Central memory CD4-positive, alpha-beta T cell (primary cell): ENCODE data around the gene PUS7.
"Not testable (repeated sequence)": the region's sequence is repeated elsewhere in the genome, so short reads cannot be mapped to it uniquely, and the experiment has no call there.

Experiments
- DNase-seq: peaks from one replicate; pipeline ENCODE4 v3.0.0; 2022

PUS7 gene

DNA sequence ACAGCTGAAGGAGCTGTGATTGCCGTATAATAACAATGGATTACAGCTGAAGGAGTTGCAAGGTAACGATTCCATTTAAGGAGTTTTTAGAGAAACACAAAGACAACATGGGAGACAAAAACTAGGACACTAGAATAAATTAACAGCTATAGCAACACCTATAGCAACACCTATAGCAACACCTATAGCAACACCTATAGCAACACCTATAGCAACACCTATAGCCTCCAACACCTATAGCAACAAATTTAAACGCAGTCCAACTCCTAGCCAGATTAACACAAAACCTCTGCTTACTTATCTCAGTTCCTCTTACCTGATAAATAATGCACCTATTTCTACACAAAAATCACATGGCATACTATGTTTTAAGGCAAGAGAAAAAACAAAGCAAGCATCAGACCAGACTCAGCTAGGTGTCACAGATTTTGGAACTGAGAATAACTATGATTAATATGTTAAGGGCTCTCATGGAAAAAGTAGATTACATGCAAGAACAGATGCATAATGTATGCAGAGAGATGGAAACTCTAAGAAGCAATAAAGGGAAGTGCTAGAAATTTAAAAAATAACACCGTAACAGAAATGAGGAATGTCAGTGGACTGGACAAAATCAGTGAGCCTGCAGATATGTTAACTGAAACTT lies 77.6 kb downstream of the PUS7 start:
- no peak for DNase-seq

DNA sequence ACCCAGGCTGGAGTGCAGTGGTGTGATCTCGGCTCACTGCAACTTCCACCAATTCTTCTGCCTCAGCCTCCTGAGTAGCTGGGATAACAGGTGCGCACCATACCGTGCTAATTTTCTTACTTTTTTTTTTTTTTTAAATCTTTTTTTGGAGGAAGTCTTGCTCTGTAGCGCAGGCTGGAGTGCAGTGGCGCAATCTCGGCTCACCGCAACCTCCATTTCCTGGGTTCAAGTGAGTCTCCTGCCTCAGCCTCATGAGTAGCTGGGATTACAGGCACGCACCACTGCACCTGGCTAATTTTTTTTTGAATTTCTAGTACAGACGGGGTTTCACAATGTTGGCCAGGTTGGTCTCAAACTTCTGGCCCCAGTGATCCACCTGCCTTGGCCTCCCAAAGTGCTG lies 79.9 kb downstream of the PUS7 start:
- not testable (repeated sequence) for DNase-seq

DNA sequence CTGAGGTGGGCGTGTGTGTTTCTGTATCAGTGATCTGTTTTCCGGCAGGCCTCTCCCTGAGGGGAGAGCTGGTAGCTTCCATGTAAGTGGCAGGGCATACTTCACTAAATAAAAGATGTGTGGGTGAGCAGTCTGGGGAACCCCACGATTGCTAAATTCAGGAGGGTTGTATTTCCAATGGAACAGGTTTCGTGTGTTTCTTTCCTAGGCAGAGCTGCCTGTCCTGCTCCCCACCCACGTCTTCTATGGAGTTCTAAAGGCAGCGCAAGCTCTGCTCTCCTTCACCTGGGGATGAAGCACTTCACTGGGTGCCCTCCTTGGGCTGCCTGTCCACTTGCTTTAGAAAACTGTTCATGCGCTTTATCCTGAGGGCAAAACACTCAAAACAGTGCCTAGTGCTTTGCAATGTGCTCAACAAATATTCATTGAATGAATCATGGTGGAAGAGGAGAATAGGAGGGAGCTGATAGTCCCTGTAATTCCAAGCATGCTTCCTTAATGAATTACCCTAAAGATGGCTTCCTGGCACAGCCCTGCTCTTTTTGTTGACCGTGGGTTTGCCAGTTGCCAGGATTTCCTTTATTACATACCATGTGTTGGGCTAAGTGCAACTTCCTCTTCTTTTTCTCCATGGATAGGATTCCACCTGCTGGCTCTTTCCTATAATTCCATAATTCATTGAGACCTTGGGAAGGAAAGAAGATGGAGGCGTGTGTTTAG lies 82.7 kb downstream of the PUS7 start:
- DNase-seq, result no peak

DNA sequence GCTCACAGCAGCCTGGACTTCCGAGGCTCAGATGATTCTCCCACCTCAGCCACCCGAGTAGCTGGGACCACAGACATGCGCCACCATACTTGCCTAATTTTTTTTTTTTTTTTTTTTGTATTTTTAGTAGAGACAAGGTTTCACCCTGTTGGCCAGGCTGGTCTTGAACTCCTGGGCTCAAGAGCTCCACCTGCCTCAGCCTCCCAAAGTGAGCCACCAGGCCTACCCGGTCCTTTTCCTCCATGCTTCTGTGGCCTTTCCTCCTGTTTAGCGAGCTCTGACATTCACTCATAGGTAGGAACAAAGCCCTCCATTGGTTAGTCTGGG lies 83.3 kb downstream of the PUS7 start:
- DNase-seq, result no peak

DNA sequence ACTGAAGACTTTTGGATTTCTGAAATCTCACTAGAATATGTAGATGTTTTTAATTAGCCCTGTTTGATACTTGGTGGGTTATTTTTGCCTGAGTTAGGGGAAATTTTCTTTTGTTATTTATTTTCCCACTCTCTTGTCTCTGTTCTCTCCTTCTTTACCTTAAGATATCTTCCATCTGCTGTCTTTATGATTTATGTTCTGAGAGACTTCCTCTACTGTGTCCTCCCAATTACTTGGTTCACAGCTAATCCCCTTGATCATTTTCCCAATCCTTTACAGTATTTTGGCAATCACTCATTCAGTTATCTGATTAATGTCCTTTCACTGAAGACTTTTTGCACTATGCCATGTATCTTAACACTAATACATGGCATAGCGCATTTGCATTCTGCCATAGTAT lies 83.8 kb downstream of the PUS7 start:
- no peak for DNase-seq

DNA sequence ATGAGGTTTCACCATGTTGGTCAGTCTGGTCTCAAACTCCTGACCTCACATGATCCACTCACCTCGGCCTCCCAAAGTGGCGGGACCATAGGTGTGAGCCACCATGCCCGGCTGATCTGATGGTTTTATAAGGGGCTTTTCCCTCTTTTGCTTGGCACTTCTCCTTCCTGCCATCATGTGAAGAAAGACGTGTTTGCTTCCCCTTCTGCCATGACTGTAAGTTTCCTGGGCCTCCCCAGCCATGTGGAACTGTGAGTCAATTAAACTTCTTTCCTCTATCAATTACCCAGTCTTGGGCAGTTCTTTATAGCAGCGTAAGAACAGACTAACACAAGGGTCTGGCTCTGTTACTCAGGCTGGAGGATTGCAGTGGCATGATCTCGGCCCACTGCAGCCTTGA lies 84.7 kb downstream of the PUS7 start:
- not testable (repeated sequence) for DNase-seq

DNA sequence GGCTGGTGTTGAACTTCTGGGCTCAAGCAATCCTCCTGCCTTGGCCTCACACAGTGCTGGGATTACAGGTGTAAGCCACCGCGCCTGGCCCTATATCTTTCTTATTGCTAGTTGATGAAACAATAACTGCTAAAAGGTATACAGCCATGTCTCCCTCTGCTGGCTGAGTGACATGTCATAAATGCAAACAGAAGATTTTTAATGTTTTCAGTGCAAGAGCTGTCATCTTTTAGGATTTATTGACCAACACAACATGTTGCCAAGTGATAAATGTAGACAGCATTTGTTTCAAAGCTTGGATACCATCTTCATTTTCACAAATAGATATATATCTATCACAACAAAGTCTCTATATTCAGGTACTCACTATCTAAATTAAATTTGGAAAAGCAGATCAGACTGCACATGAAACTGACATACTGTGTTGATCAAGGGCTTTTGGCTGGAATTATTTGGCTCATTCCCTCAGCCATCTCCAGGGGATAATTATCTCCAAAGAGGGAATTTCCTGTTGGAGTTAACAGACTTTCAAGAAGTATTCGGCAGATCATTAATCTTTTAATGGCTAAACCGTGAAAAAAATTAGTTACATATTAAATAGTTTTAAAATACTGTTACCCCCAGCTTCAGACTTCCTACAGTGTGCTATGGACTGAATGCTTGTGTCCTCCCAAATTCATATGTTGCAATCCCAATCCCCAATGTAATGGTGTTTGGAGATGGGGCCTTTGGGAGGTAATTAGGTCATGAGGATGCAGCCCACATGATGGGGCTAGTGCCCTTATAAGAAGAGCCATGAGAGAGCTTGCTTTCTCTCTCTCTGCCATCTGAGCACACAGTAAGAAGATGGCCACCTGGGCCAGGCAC lies 92.1 kb downstream of the PUS7 start:
- DNase-seq, result peak; percentile 48

DNA sequence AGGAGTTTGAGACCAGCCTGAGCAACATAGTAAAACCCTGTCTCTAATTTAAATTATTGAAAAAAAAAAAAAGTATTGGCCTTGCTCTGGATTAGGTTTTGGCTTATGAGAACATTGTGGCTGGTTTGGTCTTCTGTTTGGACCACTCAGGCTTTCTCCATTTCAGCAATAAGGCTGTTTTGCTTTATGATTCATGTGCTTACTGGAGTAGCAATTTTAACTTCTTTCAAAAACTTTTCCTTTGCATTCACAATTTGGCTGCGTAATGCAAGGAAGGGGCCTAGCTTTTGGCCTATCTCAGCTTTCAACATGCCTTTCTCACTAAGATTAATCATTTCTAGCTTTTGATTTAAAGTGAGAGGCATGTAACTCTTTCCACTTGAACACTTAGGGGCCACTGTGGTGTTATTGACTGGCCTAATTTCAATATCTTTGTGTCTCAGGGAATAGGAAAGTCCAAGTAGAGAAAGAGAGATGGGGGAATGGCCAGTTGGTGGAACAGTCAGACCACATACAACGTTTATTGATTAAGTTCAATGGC lies 95.4 kb downstream of the PUS7 start:
- DNase-seq, result no peak

DNA sequence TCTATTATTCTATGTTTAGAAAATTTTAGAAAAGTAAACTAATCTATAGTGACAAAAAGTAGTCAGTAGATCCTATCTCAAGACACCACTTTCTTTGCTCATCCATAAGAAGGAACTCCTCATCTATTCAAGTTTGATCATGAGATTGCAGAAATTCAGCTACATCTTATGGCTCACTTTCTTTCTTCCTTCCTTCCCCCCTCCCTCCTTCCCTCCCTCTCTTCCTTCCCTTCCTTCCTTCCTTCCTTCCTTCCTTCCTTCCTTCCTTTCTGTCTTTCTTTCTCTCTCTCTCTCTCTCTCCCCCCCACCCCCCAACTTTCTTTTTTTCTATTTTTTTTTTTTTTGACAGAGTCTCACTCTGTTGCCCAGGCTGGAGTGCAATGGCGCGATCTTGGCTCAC lies 98.1 kb downstream of the PUS7 start:
- DNase-seq, result no peak

DNA sequence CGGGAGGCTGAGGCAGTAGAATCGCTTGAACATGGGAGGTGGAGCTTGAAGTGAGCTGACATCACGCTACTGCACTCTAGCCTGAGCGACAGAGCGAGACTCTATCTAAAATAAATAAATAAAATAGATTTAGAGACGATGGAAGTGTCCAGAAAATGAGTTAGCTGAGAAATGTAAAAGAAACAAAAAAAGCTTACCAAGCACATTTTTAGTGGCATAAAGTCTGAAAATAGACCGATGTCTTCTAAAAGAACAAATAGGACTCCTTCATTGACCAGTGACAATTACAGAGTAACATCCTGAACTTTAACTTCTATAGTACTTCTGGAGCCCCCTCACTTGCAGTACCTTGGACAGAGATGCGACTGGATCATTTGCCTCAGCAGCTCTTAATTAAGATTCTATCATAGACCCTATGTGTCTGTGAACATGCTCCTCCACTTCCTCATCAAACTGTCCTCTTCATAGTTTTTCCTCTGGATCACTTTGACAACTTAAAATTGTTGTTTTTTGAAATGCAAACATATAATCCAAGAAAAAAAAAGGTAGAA lies 108.1 kb downstream of the PUS7 start:
- DNase-seq, result no peak

DNA sequence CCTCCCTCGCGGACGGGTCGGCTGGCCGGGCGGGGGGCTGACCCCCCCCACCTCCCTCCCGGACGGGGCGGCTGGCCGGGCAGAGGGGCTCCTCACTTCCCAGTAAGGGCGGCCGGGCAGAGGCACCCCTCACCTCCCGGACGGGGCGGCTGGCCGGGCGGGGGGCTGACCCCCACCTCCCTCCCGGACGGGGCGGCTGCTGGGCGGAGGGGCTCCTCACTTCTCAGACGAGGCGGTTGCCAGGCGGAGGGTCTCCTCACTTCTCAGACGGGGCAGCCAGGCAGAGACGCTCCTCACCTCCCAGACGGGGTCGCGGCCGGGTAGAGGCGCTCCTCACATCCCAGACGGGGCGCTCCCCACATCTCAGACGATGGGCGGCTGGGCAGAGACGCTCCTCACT lies 111.3 kb downstream of the PUS7 start:
- DNase-seq, result not testable (repeated sequence)

DNA sequence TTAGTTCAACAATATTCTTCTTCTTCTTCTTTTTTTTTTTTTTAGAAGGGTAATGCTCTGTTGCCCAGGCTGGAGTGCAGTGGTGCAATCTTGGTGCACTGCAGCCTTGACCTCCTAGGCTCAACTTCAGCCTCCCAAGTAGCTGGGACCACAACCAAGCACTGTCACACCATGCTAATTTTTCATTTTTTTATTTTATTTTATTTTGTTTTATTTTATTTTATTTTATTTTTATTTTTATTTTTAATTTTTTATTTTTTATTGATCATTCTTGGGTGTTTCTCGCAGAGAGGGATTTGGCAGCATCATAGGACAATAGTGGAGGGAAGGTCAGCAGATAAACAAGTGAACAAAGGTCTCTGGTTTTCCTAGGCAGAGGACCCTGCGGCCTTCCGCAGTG lies 112.3 kb downstream of the PUS7 start:
- DNase-seq, result not testable (repeated sequence)

DNA sequence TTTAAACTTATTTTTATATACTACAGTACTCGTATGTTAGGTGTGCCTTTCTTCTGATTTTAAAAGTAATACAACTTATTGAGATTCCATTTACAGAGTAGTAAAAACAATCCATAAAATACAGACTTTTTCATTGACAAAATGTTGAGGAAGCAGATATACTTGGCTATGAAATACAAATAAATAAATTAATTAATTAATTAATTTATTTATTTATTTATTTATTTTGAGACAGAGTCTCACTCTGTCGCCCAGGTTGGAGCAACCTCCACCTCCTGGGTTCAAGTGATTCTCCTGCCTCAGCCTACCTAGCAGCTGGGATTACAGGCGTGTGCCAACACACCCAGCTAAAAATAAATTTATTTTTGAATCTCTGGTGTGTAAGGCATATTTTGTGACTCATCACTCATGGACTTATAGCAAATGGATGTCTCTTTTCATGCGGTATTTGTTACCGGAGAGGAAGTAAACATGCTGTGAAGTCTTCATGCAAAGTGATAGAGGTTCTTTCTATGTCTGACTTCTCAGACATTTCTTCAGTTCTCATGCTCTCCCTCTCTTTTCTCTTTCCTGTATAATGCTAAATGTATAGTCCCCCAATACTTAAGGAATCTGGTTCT lies 113.2 kb downstream of the PUS7 start:
- no peak for DNase-seq
